Epidermal melanocyte (primary cell): Measurements from ENCODE around the gene JADE2.

Experiments used
- DNase-seq: peaks from one replicate; pipeline ENCODE4 v3.0.0; 2011; ENCODE audit warnings: low spot score; ENCODE audit not compliant: insufficient read length

The JADE2 gene

DNA sequence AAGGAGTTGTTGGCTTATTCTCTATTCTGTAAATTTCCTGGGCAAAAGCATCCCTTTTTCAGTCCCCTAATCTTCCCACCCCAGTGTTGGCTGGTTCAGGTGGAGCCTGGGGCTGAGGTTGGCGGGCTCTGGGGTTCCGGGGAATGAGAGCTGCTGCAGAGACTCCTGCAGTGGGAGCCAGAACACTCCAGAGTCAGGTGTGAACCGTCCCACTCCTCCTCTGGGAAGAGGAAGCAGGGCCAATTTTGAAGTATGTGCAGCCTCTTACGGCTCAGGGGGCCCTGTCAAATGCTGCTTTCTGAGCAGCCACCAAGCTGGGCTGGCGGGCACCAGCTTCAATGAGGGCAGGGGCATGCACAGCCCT, 42.8 kb downstream of the JADE2 start:
- no peak for DNase-seq

- peak; percentile 67 for DNase-seq
These were observed 43.6 kb downstream of the JADE2 start for GRCh38 chr5:134568761-134569695.

- DNase-seq, result no peak
These were observed 44.4 kb downstream of the JADE2 start for GRCh38 chr5:134569758-134570364.

GRCh38 chr5:134570365-134570758, 44.9 kb downstream of the JADE2 start:
- no peak for DNase-seq

- DNase-seq, result no peak
These were observed 45.4 kb downstream of the JADE2 start for GRCh38 chr5:134570886-134571285.

GRCh38 chr5:134571693-134572405, 46.4 kb downstream of the JADE2 start:
- DNase-seq, result no peak

DNA sequence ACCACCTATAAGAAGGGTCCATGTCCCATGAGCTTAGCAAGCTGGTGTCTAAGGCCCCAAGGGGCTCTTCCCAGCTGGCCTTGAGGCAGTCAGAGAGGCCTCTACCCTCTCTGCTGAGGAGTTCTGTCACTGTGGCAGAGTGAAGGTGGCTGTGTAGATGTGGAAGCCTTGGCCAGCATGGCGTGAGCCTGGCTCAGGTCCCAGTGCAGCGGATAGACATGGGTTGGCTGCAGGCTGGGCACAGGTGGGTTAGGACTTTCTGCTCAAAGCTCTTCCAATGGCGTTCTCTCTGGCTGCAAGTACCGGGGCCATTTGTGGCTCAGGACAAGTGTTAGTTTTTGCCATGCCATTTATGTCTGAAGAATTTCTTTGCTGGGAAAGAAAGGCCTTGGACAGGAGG, 47.3 kb downstream of the JADE2 start:
- DNase-seq, result no peak

GRCh38 chr5:134574521-134574920, 49.1 kb downstream of the JADE2 start:
- no peak for DNase-seq

- DNase-seq, result no peak
These were observed 49.8 kb downstream of the JADE2 start for GRCh38 chr5:134575316-134575715.

- DNase-seq, result no peak
These were observed 51.0 kb downstream of the JADE2 start for GRCh38 chr5:134576386-134577021.

GRCh38 chr5:134577022-134577795, 51.7 kb downstream of the JADE2 start:
- DNase-seq, result no peak

GRCh38 chr5:134577796-134578577, 52.5 kb downstream of the JADE2 start:
- DNase-seq, result peak; percentile 69

GRCh38 chr5:134578578-134579283, 53.3 kb downstream of the JADE2 start:
- no peak for DNase-seq

- no peak for DNase-seq
These were observed 53.9 kb downstream of the JADE2 start for GRCh38 chr5:134579284-134579771.

GRCh38 chr5:134580001-134580460, 54.6 kb downstream of the JADE2 start:
- DNase-seq, result no peak

DNA sequence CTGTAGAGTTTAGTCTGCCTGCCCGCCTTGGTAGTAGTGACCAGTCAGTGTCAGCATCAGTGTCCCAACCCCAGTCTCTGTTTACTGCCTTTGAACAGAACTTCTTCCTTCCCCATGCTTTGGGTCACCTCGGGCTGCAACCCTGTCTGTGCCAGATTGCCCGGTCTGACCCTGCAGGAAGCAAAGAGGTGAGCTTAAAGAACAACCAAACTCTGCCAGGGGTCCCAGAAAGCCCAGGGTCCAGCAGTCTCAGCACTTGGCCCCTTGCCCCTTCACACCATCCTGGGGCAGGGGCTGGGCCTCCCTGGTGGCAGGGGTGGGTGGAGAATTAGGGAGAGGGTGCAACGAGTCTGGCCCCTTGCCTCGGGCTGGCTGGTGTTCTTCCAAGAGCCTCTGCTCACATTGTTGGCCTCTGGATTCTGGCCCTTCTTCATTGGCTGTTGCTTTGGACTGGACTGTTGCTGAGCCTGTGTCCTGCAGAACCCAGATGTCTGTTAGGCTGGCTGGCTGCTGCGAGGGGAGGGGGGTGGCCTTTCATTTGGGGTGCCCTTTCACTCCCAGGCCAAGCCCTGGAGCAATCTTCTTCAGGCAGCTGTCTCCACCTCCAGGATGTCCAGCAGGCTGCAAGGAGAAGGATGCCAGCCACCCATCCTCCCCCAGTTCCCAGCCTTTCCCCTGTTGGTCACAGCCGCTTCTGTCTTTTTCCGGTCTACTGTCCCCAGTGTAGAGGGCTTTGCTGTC, 55.9 kb downstream of the JADE2 start:
- DNase-seq, result no peak

DNA sequence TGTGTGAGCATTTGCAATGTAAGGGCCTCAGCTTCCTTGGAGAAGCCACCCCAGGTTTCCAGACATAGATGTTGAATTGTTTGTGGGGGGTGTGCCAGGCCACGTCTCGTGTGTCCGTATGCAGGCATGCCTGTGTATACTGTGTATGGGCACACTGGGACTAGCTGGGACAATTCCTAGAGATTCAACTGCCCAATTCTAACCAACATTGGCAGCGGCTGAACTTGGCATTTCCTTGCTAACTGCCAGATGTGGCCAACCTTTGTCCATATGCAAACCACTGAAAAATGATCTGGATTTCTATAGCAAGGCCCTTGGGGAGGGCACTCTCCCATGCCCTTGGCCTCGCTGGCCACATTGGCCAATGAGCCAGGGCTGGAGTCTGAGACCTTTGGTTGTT, 56.8 kb downstream of the JADE2 start:
- DNase-seq, result no peak

DNA sequence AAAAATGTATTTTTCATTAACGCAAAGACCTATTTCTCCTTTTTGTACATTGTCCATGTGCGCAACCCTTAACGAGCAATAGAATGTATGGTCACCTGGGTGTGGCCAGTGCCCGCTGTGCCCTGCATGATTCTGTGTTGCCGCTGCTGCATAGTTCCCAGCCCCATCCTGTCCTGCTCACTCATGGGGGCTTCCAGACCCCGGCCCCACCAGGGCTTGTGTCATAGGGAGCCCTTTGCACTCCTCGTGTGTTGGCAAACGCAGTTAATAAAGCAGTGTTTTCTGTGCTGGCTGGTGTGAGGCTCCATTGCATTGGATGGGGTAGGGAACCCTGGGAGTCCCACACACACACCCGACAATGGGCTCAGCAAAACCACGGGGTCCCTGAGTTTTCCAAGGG, 57.5 kb downstream of the JADE2 start:
- DNase-seq, result no peak

DNA sequence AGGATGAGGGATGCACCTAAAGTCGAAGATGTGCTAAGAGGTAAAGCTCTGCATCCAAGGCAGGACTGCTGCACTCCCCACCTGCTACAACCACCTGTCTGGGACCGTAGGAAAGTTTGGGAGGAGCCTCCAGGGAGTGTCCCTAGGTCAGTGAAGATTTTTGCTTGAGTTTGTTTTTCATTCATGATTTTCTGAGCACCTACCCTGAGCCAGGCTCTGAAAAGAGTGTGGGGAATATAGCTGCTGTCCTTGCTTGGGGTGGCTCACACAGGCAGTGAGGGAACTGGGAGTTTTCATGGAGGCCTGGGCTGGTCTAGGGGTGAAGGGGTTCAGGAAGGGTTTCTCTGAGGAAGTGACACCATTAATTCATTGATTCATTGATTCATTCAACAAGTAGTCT, 58.3 kb downstream of the JADE2 start:
- no peak for DNase-seq
